ENCODE measurements around the gene EREG. TPM values are rescaled to one million over a fixed set of nuclear protein-coding genes. Genes with fewer than 3 reads are reported as not detected.
A peak's percentile ranks its signal among the peaks of the same experiment; 100 is the strongest.

The EREG gene
- total and polyA plus RNA-seq, 9 of the 15 experiments (the other 6 are each of a cell fraction or from before 2014, with no cell fraction given): 0.97 to 7.3 (median 2.5) TPM

DNA sequence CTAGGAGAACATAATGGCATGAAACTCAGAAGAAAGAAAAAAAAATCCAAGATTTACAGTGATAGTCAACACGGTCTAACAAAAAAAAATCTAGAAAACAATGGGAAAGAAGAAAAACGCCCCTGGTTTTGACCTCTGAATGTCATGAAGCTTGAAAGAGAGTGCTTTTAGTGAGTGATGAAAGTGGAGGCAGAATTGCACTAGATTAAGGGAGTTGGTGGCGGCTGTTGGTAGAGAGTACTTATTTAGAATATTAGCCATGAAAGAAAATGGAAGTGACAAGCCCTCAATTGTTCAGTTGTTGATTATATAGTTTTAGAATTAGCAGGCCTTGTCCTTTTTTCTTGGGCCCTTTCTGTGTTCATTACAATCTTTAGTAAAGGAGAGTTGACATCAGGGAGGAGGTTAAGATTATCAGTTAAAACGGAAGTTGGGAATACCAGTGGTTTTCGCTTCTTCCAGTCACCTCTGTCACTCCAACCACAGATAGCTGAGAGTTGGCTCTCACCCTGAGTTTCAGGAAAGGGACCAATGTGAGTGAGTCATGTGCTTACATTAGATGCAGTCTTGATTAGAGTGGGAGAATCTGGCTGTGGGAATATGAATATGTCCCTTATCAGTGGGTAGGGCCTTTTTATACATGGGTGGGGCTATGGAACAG lies 29.7 kb downstream of the EREG start (continued):
- TF ChIP-seq, protein P1, sequence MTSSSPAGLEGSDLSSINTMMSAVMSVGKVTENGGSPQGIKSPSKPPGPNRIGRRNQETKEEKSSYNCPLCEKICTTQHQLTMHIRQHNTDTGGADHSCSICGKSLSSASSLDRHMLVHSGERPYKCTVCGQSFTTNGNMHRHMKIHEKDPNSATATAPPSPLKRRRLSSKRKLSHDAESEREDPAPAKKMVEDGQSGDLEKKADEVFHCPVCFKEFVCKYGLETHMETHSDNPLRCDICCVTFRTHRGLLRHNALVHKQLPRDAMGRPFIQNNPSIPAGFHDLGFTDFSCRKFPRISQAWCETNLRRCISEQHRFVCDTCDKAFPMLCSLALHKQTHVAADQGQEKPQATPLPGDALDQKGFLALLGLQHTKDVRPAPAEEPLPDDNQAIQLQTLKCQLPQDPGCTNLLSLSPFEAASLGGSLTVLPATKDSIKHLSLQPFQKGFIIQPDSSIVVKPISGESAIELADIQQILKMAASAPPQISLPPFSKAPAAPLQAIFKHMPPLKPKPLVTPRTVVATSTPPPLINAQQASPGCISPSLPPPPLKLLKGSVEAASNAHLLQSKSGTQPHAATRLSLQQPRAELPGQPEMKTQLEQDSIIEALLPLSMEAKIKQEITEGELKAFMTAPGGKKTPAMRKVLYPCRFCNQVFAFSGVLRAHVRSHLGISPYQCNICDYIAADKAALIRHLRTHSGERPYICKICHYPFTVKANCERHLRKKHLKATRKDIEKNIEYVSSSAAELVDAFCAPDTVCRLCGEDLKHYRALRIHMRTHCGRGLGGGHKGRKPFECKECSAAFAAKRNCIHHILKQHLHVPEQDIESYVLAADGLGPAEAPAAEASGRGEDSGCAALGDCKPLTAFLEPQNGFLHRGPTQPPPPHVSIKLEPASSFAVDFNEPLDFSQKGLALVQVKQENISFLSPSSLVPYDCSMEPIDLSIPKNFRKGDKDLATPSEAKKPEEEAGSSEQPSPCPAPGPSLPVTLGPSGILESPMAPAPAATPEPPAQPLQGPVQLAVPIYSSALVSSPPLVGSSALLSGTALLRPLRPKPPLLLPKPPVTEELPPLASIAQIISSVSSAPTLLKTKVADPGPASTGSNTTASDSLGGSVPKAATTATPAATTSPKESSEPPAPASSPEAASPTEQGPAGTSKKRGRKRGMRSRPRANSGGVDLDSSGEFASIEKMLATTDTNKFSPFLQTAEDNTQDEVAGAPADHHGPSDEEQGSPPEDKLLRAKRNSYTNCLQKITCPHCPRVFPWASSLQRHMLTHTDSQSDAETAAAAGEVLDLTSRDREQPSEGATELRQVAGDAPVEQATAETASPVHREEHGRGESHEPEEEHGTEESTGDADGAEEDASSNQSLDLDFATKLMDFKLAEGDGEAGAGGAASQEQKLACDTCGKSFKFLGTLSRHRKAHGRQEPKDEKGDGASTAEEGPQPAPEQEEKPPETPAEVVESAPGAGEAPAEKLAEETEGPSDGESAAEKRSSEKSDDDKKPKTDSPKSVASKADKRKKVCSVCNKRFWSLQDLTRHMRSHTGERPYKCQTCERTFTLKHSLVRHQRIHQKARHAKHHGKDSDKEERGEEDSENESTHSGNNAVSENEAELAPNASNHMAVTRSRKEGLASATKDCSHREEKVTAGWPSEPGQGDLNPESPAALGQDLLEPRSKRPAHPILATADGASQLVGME (CRISPR knock-in tag; IDR thresholded peaks at IDR 0.05): no peak
- TF ChIP-seq TAF7 (tag; IDR thresholded peaks at IDR 0.05) (no peak), LEF1 (IDR thresholded peaks at IDR 0.05) (peak; percentile 50; the same call in 1 of the 2 replicates), IRF2 (CRISPR knock-in tag; IDR thresholded peaks at IDR 0.05) (no peak), ZNF584 (CRISPR knock-in tag; IDR thresholded peaks at IDR 0.05; ENCODE audit: low read depth) (no peak; the same call in none of the 2 replicates), ZNF274 (IDR thresholded peaks at IDR 0.05; ENCODE audit: borderline replicate concordance, low read depth, low read length) (no peak), RAD21 (CRISPR knock-in tag; conservative IDR thresholded peaks at IDR 0.05 in 1 of 2, IDR thresholded peaks at IDR 0.05 in 1 of 2) (no peak), ZNF263 (CRISPR knock-in tag; IDR thresholded peaks at IDR 0.05; ENCODE audit: borderline replicate concordance) (no peak), TRIM28 (IDR thresholded peaks at IDR 0.05) (no peak), ZFPM2 (CRISPR knock-in tag; IDR thresholded peaks at IDR 0.05) (no peak), ETV1 (tag; conservative IDR thresholded peaks at IDR 0.05; ENCODE audit: low read depth) (peak; percentile 83), NBN (IDR thresholded peaks at IDR 0.05; ENCODE audit: low read depth) (no peak; the same call in 1 of the 2 replicates), MCM5 (IDR thresholded peaks at IDR 0.05; ENCODE audit: low read depth) (no peak), ZNF561 (CRISPR knock-in tag; conservative IDR thresholded peaks at IDR 0.05) (no peak)
- TF ChIP-seq, protein P2, sequence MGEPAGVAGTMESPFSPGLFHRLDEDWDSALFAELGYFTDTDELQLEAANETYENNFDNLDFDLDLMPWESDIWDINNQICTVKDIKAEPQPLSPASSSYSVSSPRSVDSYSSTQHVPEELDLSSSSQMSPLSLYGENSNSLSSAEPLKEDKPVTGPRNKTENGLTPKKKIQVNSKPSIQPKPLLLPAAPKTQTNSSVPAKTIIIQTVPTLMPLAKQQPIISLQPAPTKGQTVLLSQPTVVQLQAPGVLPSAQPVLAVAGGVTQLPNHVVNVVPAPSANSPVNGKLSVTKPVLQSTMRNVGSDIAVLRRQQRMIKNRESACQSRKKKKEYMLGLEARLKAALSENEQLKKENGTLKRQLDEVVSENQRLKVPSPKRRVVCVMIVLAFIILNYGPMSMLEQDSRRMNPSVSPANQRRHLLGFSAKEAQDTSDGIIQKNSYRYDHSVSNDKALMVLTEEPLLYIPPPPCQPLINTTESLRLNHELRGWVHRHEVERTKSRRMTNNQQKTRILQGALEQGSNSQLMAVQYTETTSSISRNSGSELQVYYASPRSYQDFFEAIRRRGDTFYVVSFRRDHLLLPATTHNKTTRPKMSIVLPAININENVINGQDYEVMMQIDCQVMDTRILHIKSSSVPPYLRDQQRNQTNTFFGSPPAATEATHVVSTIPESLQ (CRISPR knock-in tag; IDR thresholded peaks at IDR 0.05): 0 out of 2 replicates have a peak, but pooled peaks have one; percentile 65
- TF ChIP-seq, protein P3, sequence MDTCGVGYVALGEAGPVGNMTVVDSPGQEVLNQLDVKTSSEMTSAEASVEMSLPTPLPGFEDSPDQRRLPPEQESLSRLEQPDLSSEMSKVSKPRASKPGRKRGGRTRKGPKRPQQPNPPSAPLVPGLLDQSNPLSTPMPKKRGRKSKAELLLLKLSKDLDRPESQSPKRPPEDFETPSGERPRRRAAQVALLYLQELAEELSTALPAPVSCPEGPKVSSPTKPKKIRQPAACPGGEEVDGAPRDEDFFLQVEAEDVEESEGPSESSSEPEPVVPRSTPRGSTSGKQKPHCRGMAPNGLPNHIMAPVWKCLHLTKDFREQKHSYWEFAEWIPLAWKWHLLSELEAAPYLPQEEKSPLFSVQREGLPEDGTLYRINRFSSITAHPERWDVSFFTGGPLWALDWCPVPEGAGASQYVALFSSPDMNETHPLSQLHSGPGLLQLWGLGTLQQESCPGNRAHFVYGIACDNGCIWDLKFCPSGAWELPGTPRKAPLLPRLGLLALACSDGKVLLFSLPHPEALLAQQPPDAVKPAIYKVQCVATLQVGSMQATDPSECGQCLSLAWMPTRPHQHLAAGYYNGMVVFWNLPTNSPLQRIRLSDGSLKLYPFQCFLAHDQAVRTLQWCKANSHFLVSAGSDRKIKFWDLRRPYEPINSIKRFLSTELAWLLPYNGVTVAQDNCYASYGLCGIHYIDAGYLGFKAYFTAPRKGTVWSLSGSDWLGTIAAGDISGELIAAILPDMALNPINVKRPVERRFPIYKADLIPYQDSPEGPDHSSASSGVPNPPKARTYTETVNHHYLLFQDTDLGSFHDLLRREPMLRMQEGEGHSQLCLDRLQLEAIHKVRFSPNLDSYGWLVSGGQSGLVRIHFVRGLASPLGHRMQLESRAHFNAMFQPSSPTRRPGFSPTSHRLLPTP (IDR thresholded peaks at IDR 0.05; ENCODE audit: borderline replicate concordance, extremely low read depth, insufficient read length): no peak

All from K562 (cell line).